ENCODE data around the gene SAFB.

Gene SAFB

DNA sequence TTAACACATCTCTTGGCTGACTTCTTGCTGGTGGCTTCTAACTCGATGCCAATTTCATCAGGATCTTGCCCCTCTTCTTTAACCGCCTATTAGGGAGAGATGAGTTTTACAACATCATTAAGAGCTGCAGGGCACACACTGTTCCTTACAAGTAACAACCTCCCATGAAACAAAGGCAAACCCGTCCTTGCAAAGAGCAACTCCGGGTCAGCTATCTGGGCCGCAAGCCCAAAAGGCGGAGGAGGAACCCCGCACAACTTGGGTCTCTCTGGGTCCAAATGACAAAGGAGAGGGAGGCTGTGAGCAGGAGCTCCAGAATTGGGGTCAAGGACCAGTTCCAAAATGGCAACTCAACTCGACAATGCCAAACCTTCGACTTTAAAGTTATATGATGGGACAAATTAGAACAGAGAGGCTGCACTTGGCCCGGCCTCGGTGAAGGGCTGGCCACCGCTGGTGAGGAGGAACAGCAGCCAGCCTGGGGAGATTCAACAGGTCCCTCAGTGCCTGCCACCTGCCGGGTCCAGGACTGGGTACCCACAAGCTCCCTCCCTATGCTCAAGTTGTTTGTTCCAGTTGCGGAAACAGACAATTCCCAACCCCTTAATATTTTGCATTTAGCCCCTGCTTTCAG is 1.5 kb upstream of the SAFB start:
- Histone ChIP-seq H3K4me1 (ENCODE audit: insufficient read depth, low read length) (peaks cover 38% of the 10 kb centered on the region), H3K9ac (ENCODE audit: low read length) (peak overlapping the region; percentile 69), H3K4me3 (ENCODE audit: low read depth in 1 of 2, low read length in 2 of 2) (peak overlapping the region; percentile 87 to 93), H3K27ac (ENCODE audit: low read depth, low read length) (peak overlapping the region; percentile 88), H3K27me3 (ENCODE audit: control insufficient read depth in 1 of 2, insufficient read depth in 2 of 2, low read length in 2 of 2) (no peaks in the 10 kb centered on the region), H3K36me3 (ENCODE audit: insufficient read depth, low read length) (peaks cover 50% of the 10 kb centered on the region), H3K9me3 (ENCODE audit: low read length) (no peaks in the 10 kb centered on the region)

DNA sequence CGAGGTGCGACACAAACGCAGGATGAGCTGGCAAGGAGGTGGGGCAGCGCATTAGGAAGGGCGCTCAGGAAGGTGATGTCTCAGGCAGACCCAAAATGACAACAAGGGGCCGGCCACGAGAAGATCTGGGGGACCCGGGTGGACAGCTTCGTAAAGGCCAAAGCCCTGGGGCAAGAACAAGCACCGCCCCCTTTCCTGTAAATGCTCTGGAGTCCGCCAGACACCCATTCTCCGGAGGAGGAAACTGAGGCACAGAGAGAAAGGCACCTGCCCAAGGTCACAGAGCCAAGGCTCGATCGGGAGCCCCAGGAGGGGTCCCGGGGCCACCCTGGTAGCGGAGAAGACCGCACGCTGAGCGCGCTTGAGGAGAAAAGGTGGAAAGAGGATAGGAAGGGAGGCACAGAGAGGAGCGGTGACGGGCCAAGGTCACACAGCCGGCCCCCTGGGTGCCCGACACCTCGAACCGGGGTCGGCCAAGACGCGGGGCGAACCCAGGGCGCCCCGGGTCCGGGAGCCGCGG is 878 bp upstream of the SAFB start:
- Histone ChIP-seq H3K9me3 (ENCODE audit: low read length) (no peaks in the 10 kb centered on the region), H3K4me3 (ENCODE audit: low read depth in 1 of 2, low read length in 2 of 2) (peak overlapping the region; percentile 87 to 93), H3K36me3 (ENCODE audit: insufficient read depth, low read length) (peaks cover 56% of the 10 kb centered on the region), H3K27me3 (ENCODE audit: control insufficient read depth in 1 of 2, insufficient read depth in 2 of 2, low read length in 2 of 2) (no peaks in the 10 kb centered on the region), H3K4me1 (ENCODE audit: insufficient read depth, low read length) (peaks cover 42% of the 10 kb centered on the region), H3K27ac (ENCODE audit: low read depth, low read length) (peak overlapping the region; percentile 88), H3K9ac (ENCODE audit: low read length) (peak overlapping the region; percentile 69)

DNA sequence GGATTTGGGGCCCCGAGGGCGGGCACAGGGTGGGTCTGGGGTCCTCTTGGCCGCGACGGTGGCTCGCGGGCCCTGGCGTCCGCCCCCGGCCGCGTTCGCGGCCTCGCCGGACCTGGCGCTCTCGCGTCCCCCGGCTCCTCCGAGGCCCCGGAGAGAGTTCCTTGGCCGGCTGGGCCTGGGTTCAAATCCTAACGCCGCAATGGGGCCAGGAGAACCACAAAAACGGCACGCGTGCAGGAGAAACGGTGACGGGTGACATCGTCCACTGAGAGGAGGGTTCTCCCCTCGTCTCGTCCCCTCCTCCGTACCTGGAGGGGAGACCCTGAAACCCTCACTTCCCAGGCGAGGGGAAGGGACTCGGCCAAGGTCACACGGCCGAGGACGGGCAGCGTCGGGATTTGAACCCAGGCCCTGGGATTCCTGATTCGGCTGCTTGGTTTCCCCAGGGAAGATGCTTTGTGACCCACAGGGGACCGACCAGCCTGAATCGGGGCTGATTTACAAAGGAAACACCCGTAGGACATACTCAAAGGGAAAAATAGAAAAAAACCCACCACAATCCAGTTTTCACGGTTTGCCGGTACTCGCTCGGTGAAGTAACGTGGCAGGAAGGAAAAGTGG is 624 bp downstream of the SAFB start:
- H3K4me1 ChIP-seq (ENCODE audit: insufficient read depth, low read length) = peaks cover 56% of the 10 kb centered on the region
- peak overlapping the region; percentile 96 for H3K9ac ChIP-seq (ENCODE audit: low read length)
- no peaks in the 10 kb centered on the region for H3K9me3 ChIP-seq (ENCODE audit: low read length)
- H3K27me3 ChIP-seq (ENCODE audit: control insufficient read depth in 1 of 2, insufficient read depth in 2 of 2, low read length in 2 of 2) = no peaks in the 10 kb centered on the region
- H3K36me3 ChIP-seq (ENCODE audit: insufficient read depth, low read length) = peaks cover 56% of the 10 kb centered on the region
- peak overlapping the region; percentile 99 for H3K27ac ChIP-seq (ENCODE audit: low read depth, low read length)
- H3K4me3 ChIP-seq (ENCODE audit: low read depth in 1 of 2, low read length in 2 of 2) = peak overlapping the region; percentile 95 to 98

DNA sequence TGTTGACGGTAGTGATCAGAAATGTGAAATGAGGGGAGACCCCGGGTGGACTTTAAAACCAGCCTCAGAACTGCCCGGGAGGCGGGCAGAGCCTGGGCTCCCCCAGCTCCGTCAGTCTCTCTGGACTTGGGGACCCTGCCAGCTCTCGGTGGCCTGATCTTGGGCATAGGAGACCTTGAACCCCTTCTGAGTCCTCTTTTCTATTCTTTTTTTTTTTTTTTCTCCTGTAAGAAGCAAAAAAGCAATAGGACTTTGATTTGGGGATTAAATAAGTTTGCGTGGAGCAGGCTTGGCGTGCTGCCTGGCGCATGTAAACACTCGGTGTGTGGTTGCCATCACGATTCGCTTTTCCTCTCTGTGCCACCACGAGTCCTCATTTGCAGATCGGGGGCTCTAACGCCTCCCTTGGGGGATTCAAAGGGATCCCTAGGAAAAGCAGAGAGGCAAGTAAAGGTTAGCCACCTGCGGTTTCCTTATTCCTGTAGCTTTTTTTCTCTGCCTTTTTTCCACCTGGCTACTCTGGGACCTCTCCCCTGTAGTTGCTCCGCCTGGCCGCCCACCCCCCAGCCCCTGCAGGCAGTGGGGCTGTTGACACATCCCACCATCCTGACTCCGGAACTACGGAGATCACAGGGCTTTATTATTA is 1.3 kb downstream of the SAFB start:
- Histone ChIP-seq H3K27me3 (ENCODE audit: control insufficient read depth in 1 of 2, insufficient read depth in 2 of 2, low read length in 2 of 2) (no peaks in the 10 kb centered on the region), H3K4me3 (ENCODE audit: low read depth in 1 of 2, low read length in 2 of 2) (peak overlapping the region; percentile 95 to 98), H3K4me1 (ENCODE audit: insufficient read depth, low read length) (peaks cover 57% of the 10 kb centered on the region), H3K27ac (ENCODE audit: low read depth, low read length) (peak overlapping the region; percentile 99), H3K9me3 (ENCODE audit: low read length) (no peaks in the 10 kb centered on the region), H3K36me3 (ENCODE audit: insufficient read depth, low read length) (peaks cover 57% of the 10 kb centered on the region), H3K9ac (ENCODE audit: low read length) (peak overlapping the region; percentile 96)

DNA sequence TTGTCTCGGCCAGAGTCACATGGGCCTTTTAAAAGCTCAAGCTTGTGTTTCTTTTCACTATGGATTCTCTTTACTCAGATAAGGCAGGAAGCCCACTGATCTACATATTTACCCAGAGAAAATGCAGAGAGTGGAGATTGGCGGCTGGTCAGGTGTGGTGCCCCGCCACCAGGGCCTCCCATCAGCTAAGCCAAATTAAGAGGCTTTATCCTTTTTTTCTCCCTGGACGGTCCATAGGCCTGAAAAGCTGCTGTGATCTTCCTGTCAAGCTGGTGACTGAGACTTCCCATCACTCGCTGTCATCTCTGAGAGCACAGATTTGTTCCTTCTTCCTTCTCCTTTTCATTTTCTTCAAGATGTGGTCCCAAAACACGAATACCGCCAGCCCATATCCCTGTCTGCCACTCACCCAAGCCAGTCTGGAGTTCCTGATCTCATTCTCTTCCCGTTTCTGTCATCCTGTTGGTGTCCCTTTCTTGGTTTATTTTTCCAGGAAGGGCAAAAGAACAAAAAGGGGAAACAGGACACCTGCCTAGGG is 1.9 kb downstream of the SAFB start:
- H3K9me3 ChIP-seq (ENCODE audit: low read length) = no peaks in the 10 kb centered on the region
- no peaks in the 10 kb centered on the region for H3K27me3 ChIP-seq (ENCODE audit: control insufficient read depth in 1 of 2, insufficient read depth in 2 of 2, low read length in 2 of 2)
- peaks cover 63% of the 10 kb centered on the region for H3K4me1 ChIP-seq (ENCODE audit: insufficient read depth, low read length)
- peak overlapping the region in 1 of 2 donors; percentile 98 for H3K4me3 ChIP-seq (ENCODE audit: low read depth in 1 of 2, low read length in 2 of 2)
- peaks cover 63% of the 10 kb centered on the region for H3K36me3 ChIP-seq (ENCODE audit: insufficient read depth, low read length)
- H3K9ac ChIP-seq (ENCODE audit: low read length) = peak overlapping the region; percentile 96
- H3K27ac ChIP-seq (ENCODE audit: low read depth, low read length) = peak overlapping the region; percentile 99

DNA sequence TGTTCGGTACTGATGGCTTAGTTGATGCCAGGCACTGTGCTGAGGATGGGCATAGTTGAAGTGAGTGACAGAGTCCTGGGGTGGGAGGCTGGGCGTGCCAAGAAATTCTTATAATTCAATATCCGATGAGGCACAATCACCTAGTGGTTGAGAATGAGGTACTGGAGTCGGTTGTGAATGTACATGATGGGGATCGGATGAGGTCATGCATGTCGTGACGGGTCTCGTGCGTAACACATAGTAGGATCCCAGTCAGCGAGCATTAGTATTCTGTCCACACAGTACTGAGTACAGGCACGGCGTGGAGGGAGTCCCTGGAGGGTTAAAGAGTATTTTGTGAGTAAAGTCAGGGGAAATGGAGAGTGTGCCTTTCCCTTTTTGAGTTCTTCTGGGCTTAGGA is 2.8 kb downstream of the SAFB start:
- Histone ChIP-seq H3K27me3 (ENCODE audit: control insufficient read depth in 1 of 2, insufficient read depth in 2 of 2, low read length in 2 of 2) (no peaks in the 10 kb centered on the region), H3K4me3 (ENCODE audit: low read depth in 1 of 2, low read length in 2 of 2) (peak overlapping the region in 1 of 2 donors; percentile 98), H3K4me1 (ENCODE audit: insufficient read depth, low read length) (peaks cover 63% of the 10 kb centered on the region), H3K36me3 (ENCODE audit: insufficient read depth, low read length) (peaks cover 58% of the 10 kb centered on the region), H3K9ac (ENCODE audit: low read length) (no peak overlapping the region), H3K9me3 (ENCODE audit: low read length) (no peaks in the 10 kb centered on the region), H3K27ac (ENCODE audit: low read depth, low read length) (peak overlapping the region; percentile 3)

DNA sequence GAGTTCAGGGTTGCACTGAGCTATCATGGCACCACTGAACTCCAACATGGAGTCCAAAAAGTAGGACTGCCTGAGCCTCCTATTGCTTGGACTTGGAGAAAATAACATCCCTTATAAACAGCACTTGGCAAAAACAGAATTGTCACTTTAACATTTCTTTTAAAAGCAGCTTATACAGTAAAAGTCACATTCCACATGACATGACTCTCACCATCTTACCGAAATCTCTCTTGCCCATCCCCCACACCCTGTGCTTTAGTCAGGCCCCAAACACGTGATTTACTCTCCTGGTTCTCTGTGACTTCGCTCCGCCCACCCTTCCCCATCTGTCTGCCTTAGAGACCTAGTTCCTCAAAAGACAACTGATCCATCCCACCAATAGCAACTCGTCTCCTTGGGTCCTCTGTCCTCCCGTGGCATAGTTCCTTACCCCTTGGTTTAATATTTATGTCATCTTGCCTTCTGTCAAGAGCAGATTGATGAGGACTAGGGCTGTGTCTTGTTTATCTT is 4.6 kb downstream of the SAFB start:
- Histone ChIP-seq H3K36me3 (ENCODE audit: insufficient read depth, low read length) (peaks cover 53% of the 10 kb centered on the region), H3K9ac (ENCODE audit: low read length) (no peak overlapping the region)

DNA sequence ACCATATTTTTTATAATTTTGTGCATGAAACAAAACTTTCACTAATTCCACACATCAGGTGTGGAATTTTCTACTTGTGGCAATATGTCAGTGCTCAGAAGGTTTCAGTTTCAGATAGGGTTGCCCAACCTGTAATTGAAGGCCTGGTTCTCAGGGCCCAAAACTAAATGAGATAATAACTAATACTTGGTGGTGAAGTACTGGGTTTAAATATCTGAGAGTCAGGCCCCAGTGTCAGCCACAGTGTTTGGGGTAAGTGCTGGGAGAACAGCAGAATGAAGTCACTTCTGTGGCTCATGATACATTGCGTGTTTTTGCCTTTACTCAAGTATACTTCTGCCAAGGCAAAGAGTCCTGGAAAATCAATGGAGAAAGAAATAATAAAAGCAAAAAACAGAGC is 5.6 kb downstream of the SAFB start:
- H3K4me3 ChIP-seq (ENCODE audit: low read depth in 1 of 2, low read length in 2 of 2) = no peak overlapping the region
- H3K9ac ChIP-seq (ENCODE audit: low read length) = no peak overlapping the region
- H3K4me1 ChIP-seq (ENCODE audit: insufficient read depth, low read length) = peaks cover 73% of the 10 kb centered on the region
- H3K9me3 ChIP-seq (ENCODE audit: low read length) = no peaks in the 10 kb centered on the region
- no peaks in the 10 kb centered on the region for H3K27me3 ChIP-seq (ENCODE audit: control insufficient read depth in 1 of 2, insufficient read depth in 2 of 2, low read length in 2 of 2)
- H3K27ac ChIP-seq (ENCODE audit: low read depth, low read length) = no peak overlapping the region
- H3K36me3 ChIP-seq (ENCODE audit: insufficient read depth, low read length) = peaks cover 53% of the 10 kb centered on the region

More for the DNA sequence above, 4.6 kb downstream of the SAFB start:
- Histone ChIP-seq H3K4me1 (ENCODE audit: insufficient read depth, low read length) (peaks cover 67% of the 10 kb centered on the region), H3K27ac (ENCODE audit: low read depth, low read length) (no peak overlapping the region), H3K9me3 (ENCODE audit: low read length) (no peaks in the 10 kb centered on the region), H3K4me3 (ENCODE audit: low read depth in 1 of 2, low read length in 2 of 2) (no peak overlapping the region), H3K27me3 (ENCODE audit: control insufficient read depth in 1 of 2, insufficient read depth in 2 of 2, low read length in 2 of 2) (no peaks in the 10 kb centered on the region)

DNA sequence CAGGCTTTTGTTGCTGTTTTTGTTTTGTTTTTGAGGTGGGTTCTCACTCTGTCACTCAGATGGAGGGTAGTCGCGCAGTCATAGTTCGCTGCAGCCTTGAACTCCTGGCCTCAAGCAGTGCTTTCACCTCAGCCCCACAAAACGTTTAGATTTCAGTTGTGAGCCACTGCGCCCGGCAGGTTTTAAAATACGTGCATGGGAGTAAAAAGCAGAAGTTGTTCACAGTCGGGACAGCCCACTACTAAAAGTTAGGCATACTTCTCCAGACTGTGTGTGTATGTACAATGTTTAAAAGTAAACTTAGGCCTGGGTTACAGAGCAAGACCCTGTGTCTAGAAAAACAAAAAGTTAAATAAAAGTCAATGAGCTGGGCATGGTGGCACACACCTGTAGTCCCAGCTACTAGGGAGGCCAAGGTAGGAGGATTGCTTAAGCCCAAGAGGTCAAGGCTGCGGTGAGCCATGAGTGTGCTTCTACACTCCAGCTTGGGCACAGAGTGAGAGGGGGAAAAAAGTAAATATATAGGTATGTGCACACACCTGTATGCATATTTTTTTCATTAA is 6.1 kb downstream of the SAFB start:
- Histone ChIP-seq H3K4me1 (ENCODE audit: insufficient read depth, low read length) (peaks cover 73% of the 10 kb centered on the region), H3K36me3 (ENCODE audit: insufficient read depth, low read length) (peaks cover 53% of the 10 kb centered on the region), H3K9me3 (ENCODE audit: low read length) (no peaks in the 10 kb centered on the region), H3K4me3 (ENCODE audit: low read depth in 1 of 2, low read length in 2 of 2) (no peak overlapping the region), H3K27ac (ENCODE audit: low read depth, low read length) (no peak overlapping the region), H3K27me3 (ENCODE audit: control insufficient read depth in 1 of 2, insufficient read depth in 2 of 2, low read length in 2 of 2) (no peaks in the 10 kb centered on the region), H3K9ac (ENCODE audit: low read length) (no peak overlapping the region)

DNA sequence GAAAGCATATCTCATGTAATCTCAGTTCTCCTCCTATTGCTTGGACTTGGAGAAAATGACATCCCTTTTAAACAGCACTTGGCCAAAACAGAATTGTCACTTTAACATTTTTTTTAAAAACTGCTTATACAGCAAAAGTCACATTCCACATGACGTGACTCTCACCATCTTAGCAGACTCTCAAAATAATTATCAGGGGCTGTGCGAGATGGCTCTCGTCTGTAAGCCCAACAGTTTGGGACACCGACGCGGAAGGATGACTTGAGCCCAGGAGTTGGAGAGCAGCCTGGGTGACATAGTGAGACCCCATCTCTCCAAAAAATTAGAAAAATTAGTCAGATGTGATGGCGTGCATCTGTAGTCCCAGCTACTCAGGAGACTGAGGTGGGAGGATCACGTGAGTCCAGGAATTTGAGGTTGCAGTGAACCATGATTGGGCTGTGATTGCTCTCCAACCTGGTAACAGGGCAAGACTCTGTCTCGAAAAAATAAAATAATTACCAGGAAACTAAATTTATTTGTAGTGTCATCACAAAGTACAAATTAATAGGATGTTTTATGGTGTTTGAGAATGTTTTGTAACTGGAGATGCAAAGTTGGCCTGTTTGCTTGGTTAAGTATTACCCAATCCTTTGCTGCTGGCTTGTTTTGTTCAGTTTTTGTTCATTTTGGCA is 8.8 kb downstream of the SAFB start:
- Histone ChIP-seq H3K4me1 (ENCODE audit: insufficient read depth, low read length) (peaks cover 59% of the 10 kb centered on the region), H3K36me3 (ENCODE audit: insufficient read depth, low read length) (peaks cover 35% of the 10 kb centered on the region), H3K27ac (ENCODE audit: low read depth, low read length) (no peak overlapping the region), H3K27me3 (ENCODE audit: control insufficient read depth in 1 of 2, insufficient read depth in 2 of 2, low read length in 2 of 2) (no peaks in the 10 kb centered on the region), H3K4me3 (ENCODE audit: low read depth in 1 of 2, low read length in 2 of 2) (no peak overlapping the region), H3K9me3 (ENCODE audit: low read length) (no peaks in the 10 kb centered on the region), H3K9ac (ENCODE audit: low read length) (no peak overlapping the region)

DNA sequence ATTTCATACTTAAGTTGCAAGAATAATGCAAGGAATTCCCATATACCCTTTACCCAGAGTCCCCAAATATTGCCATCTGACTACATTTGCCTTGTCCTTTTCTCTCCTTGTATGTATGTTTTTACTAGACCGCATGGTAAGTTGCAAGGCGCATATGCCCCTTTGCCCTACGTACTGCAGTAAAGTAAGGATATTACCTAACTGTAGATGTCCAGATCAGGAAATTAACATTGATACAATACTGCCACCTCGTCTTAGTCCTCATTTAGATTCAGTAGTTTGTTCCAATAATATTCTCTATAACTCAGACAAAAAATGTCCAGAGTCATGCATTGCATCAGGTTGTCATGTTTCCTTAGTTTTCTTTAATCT is 9.3 kb downstream of the SAFB start:
- peaks cover 30% of the 10 kb centered on the region for H3K36me3 ChIP-seq (ENCODE audit: insufficient read depth, low read length)
- no peaks in the 10 kb centered on the region for H3K27me3 ChIP-seq (ENCODE audit: control insufficient read depth in 1 of 2, insufficient read depth in 2 of 2, low read length in 2 of 2)
- no peaks in the 10 kb centered on the region for H3K9me3 ChIP-seq (ENCODE audit: low read length)
- peaks cover 55% of the 10 kb centered on the region for H3K4me1 ChIP-seq (ENCODE audit: insufficient read depth, low read length)
- H3K9ac ChIP-seq (ENCODE audit: low read length) = no peak overlapping the region
- no peak overlapping the region for H3K4me3 ChIP-seq (ENCODE audit: low read depth in 1 of 2, low read length in 2 of 2)
- H3K27ac ChIP-seq (ENCODE audit: low read depth, low read length) = no peak overlapping the region
